Epithelial cell of esophagus (primary cell): ENCODE data around the gene UBQLN1.

Experiments
- DNase-seq: peaks from one replicate; pipeline ENCODE4 v3.0.0; 2010; ENCODE audit warnings: low read depth
- H3K4me3 ChIP-seq: 2 replicates; pipeline ENCODE4 v1.5.1; 2011; ENCODE audit warnings: mild to moderate bottlenecking, low read length, control low read depth
- TF ChIP-seq, protein P1 (sequence below): IDR thresholded peaks from 2 replicates; pipeline ENCODE4 v1.5.1; 2011; ENCODE audit warnings: low read depth, mild to moderate bottlenecking, low read length, control low read depth, inconsistent platforms; ENCODE audit not compliant: insufficient read depth; ENCODE audit errors: missing control alignments

Gene UBQLN1

DNA sequence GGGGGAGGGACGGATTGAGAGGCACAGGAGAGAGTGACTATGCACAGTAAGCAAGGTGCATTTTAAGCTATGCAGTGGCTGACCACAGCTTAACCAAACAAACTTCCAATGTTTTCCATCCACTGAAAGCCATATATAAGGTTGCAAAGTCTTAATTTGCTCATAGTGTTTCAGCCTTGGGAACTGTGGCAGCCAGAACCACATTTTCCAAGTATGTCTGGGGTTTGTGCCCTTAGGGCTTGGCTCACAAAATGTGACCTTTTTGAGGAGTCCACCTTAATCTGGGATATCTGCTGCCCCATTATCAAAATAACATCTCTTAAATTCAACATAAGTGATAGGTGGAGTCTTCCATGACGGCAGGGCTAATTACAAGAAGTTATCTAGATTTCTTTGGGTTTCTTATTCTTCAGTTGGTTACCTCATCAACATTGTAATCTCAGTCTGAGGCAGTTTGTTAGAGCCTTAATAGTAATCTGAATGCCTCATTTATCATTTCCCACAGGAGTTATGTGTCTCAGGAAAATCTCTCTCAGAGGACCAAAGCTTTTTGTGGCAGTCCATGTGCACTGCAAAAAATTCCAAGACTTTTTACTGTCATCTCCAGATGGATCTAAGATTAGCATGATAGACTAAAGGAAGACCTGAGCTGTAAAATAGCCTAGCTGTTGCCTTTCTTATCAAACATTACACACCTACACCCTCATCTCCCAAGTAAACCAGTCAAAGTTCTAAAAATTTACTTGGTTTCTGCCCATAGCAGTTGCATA, 15.2 kb upstream of the UBQLN1 start:
- DNase-seq: no peak
- TF ChIP-seq, protein P1, sequence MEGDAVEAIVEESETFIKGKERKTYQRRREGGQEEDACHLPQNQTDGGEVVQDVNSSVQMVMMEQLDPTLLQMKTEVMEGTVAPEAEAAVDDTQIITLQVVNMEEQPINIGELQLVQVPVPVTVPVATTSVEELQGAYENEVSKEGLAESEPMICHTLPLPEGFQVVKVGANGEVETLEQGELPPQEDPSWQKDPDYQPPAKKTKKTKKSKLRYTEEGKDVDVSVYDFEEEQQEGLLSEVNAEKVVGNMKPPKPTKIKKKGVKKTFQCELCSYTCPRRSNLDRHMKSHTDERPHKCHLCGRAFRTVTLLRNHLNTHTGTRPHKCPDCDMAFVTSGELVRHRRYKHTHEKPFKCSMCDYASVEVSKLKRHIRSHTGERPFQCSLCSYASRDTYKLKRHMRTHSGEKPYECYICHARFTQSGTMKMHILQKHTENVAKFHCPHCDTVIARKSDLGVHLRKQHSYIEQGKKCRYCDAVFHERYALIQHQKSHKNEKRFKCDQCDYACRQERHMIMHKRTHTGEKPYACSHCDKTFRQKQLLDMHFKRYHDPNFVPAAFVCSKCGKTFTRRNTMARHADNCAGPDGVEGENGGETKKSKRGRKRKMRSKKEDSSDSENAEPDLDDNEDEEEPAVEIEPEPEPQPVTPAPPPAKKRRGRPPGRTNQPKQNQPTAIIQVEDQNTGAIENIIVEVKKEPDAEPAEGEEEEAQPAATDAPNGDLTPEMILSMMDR: no peak
- H3K4me3 ChIP-seq: no peak overlapping the region

DNA sequence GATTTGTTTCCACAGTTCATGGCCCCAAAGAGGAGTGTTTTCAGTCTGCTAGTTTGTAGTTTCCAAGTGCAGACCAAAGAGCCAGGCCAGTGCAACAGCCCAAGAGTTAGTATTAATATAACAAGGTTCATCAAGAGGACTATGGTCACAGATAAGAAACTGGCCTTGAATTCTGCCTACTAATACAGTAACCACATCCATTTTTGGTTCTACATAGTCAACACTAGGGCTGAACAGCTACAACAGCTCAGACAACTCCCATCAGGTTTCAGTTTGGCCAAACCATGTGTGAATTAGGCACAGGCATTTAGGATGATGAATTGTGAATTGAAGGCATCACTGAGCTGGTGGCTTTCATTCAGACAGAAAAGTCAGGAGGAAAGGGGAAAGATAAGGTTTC, 13.8 kb upstream of the UBQLN1 start:
- H3K4me3 ChIP-seq: no peak overlapping the region
- TF ChIP-seq, protein P1: no peak
- DNase-seq: no peak

DNA sequence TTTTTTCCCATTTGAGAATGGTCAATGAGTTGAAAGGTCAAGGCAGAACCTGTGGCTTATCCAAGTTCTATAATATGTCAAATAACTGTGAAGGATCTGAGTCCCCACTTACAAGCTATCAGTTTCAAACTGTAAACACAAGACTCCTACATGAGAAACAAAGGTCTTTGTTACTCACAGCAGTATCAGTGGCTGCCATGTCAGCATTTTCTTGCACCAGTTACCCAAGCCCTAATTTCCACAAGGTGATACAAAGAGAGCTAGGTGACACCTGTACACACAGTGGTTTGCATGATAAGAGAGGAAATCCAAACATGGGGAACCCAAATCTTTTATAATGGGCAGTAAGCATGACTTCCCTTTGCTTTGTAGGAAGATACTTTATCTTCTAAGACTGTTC, 8.0 kb upstream of the UBQLN1 start:
- no peak for DNase-seq
- TF ChIP-seq, protein P1: no peak
- no peak overlapping the region for H3K4me3 ChIP-seq

DNA sequence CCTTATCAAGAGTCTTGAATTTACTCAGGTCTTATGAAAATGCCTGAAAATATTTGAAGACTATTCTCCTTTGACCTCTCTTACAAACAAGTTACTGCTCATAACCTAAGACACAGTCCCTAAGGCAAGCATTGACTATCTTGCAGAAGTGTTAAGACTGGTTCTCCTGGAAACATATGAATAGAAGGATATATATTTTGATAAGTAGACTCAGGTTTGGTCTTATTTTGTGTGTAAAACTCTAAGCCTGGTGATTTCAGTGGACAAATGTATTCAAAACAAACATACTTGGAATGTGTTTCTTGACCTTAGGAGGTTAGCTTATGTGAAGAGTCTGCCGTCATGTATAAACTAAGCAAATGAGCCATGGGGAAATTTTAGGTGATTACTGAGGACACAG, 7.5 kb upstream of the UBQLN1 start:
- DNase-seq: no peak
- TF ChIP-seq, protein P1: no peak
- no peak overlapping the region for H3K4me3 ChIP-seq

DNA sequence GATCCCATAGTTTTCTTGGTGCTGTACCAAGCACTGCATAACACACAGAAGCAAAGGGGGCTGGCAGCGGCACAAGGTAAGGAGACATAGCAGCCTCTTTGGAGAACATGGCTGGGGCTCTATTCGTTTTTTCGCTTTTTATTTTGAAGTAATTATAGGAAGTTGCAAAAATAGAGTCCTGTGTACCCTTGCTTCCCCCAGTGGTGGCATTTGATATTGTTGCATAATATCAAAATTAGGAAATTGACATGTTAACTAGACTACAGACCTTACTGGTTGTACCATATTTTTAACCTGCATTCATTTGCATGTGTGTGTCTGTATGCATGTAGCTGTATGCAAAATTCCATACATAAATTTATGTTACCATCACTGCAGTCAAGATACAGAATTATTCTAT, 6.6 kb upstream of the UBQLN1 start:
- no peak overlapping the region for H3K4me3 ChIP-seq
- no peak for DNase-seq
- TF ChIP-seq, protein P1: no peak

DNA sequence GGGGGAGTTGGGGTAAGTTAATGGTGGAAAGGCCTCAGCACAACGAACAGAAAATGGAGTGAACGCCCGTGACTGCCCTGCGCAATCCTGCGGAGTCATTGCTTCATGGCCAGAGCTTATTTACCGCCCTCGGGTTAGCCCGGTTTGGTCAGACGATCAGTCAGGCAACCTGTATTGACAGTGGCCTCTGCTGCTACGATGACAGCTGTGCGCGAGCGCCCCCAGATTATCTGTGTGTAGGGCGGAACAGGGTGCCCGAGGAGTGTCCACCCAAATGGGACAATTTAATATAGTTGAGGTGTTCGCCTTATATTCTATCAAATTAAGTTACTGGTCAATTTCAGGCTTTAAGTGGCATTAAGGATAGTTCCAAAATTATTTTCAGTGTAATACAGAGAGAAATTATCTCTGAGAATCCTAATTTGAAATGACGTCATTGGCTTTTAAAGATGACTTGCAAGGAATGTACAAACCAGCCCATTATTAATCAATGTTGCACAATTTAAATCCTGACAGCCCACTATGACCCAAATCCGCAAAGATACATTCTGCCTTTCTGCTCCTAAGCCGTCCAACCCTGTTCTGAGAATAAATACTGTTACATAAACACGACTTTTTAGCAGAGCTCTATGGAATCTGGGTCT, 879 bp upstream of the UBQLN1 start:
- H3K4me3 ChIP-seq: peak overlapping the region; percentile 98
- TF ChIP-seq, protein P1: no peak
- peak; percentile 72 for DNase-seq

DNA sequence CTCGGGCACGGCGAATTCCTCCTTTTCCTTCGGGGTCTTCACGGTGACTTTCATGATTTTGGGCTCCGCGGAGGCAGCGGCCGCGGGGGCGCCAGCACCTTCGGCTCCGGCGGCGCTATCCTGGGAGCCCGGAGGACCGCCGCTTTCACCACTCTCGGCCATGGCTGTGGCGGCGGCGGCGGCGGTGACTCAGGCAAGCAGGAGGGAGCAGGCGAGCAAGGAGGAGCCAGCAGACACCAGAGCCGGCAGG, 315 bp downstream of the UBQLN1 start:
- TF ChIP-seq, protein P1: no peak
- DNase-seq: peak; percentile 87
- H3K4me3 ChIP-seq: peak overlapping the region; percentile 98
